ENCODE data around the gene KDM1A.

DNA sequence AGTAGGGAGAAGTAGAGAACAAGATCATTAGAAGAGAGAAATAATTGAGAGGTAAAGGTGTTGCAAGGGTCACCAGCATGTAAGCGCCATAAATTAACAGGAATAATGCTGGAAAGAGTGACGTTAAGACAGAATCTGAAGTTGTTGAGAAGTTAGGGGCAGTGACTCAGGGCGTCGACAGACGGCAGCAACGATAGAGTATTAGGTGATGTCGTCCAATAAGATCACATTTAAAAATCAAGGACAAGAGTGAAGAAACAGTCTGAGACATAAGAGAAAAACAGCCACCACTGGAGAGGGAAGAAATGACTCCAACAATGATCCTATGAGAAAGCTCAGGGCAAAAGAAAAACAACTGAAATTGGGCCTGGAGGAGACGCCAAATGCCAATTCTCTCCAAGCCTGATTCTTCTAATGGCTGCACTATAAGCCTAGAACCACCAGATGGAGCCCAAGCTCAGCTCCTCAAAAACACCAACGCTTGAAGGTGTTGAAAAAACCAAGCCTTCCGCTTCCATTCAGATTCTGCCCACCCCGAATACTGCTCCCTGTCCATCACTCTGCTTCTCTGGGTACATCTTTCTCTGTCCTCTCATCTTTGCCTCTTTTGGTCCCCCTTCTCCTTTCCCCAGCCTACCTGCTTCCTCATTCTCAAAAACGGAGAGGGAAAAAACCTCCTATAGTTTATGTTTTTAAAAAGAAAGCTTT, 79.3 kb downstream of the KDM1A start:
- TF ChIP-seq, protein P1, sequence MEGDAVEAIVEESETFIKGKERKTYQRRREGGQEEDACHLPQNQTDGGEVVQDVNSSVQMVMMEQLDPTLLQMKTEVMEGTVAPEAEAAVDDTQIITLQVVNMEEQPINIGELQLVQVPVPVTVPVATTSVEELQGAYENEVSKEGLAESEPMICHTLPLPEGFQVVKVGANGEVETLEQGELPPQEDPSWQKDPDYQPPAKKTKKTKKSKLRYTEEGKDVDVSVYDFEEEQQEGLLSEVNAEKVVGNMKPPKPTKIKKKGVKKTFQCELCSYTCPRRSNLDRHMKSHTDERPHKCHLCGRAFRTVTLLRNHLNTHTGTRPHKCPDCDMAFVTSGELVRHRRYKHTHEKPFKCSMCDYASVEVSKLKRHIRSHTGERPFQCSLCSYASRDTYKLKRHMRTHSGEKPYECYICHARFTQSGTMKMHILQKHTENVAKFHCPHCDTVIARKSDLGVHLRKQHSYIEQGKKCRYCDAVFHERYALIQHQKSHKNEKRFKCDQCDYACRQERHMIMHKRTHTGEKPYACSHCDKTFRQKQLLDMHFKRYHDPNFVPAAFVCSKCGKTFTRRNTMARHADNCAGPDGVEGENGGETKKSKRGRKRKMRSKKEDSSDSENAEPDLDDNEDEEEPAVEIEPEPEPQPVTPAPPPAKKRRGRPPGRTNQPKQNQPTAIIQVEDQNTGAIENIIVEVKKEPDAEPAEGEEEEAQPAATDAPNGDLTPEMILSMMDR (IDR thresholded peaks at IDR 0.05), result peak; percentile 90 to 95 (median 94)
- TF ChIP-seq POLR2A (IDR thresholded peaks at IDR 0.05) (no peak), POLR2AphosphoS5 (IDR thresholded peaks at IDR 0.05) (peak in 1 of 3 donors; percentile 47)
